DOHH2 (cell line): ENCODE results near the gene SLC47A2.
"Not testable (repeated sequence)": the region's sequence is repeated elsewhere in the genome, so short reads cannot be mapped to it uniquely, and the experiment has no call there.

Source experiments
- H3F3A ChIP-seq: fragments of 200-600 bp; sonication (generic), shearing (Covaris generic); 2 replicates; pipeline ENCODE4 v1.6.0; 2016; ENCODE audit warnings: antibody characterized with exemption, mild to moderate bottlenecking; ENCODE audit not compliant: control insufficient read depth, insufficient read depth
- H3K27ac ChIP-seq: fragments of 200-600 bp; sonication (generic); 2 replicates; pipeline ENCODE4 v1.5.1; 2014; ENCODE audit warnings: low read depth, mild to moderate bottlenecking, low read length, moderate library complexity
- H3K27me3 ChIP-seq: fragments of 200-600 bp; sonication (generic); 2 replicates; pipeline ENCODE4 v1.6.1; 2014; ENCODE audit warnings: mild to moderate bottlenecking, low read length, mixed read lengths; ENCODE audit not compliant: control insufficient read depth
- H3K36me3 ChIP-seq: fragments of 200-600 bp; sonication (generic); 2 replicates; pipeline ENCODE4 v1.6.1; 2014; ENCODE audit warnings: mild to moderate bottlenecking, low read length, moderate library complexity, mixed read lengths; ENCODE audit not compliant: control insufficient read depth
- H3K4me1 ChIP-seq: fragments of 200-600 bp; sonication (generic); 2 replicates; pipeline ENCODE4 v1.6.1; 2014; ENCODE audit warnings: mild to moderate bottlenecking, low read length, mixed read lengths; ENCODE audit not compliant: control insufficient read depth
- H3K4me2 ChIP-seq: fragments of 200-600 bp; sonication (generic); 2 replicates; pipeline ENCODE4 v1.6.0; 2014; ENCODE audit warnings: mild to moderate bottlenecking, low read length, moderate library complexity
- H3K4me3 ChIP-seq: fragments of 200-600 bp; sonication (generic); 2 replicates; pipeline ENCODE4 v1.5.1; 2014; ENCODE audit warnings: mild to moderate bottlenecking, low read length, mixed read lengths
- H3K79me2 ChIP-seq: fragments of 200-600 bp; sonication (generic); 2 replicates; pipeline ENCODE4 v1.6.1; 2014; ENCODE audit warnings: mild to moderate bottlenecking, low read length, mixed read lengths; ENCODE audit not compliant: control insufficient read depth
- H3K9me2 ChIP-seq: fragments of 200-600 bp; sonication (generic); replicated peaks from 2 replicates; pipeline ENCODE4 v1.6.1; 2014; ENCODE audit warnings: mild to moderate bottlenecking, low read length, mixed read lengths; ENCODE audit not compliant: control insufficient read depth
- H3K9me3 ChIP-seq: fragments of 200-600 bp; sonication (generic); 2 replicates; pipeline ENCODE4 v1.6.1; 2014; ENCODE audit warnings: antibody characterized with exemption, low read length, mixed read lengths; ENCODE audit not compliant: control insufficient read depth, insufficient read depth
- H4K20me1 ChIP-seq: fragments of 200-600 bp; sonication (generic); 2 replicates; pipeline ENCODE4 v1.6.0; 2014; ENCODE audit warnings: low read depth, mild to moderate bottlenecking, antibody characterized with exemption, low read length, moderate library complexity; ENCODE audit not compliant: control insufficient read depth, insufficient read depth
- CTCF ChIP-seq: fragments of 200-600 bp; sonication (generic); IDR thresholded peaks from one replicate; pipeline ENCODE4 v1.5.1; 2014; ENCODE audit warnings: antibody characterized with exemption, mild to moderate bottlenecking, low read depth, low read length; ENCODE audit not compliant: poor library complexity, severe bottlenecking
- EZH2phosphoT487 ChIP-seq: fragments of 200-600 bp; sonication (generic); IDR thresholded peaks from 2 replicates; pipeline ENCODE4 v1.6.1; 2017; ENCODE audit warnings: borderline replicate concordance, mild to moderate bottlenecking, antibody characterized with exemption, low read length, moderate library complexity, mixed read lengths

Gene SLC47A2

GRCh38 chr17:19672009-19672750 lies 44.2 kb downstream of the SLC47A2 start:
- Histone ChIP-seq H3K36me3 (peaks cover 2% of the 10 kb centered on the region; the same call in 1 of the 2 replicates), H3K27ac (no peak overlapping the region)

GRCh38 chr17:19671433-19671832 lies 45.0 kb downstream of the SLC47A2 start:
- no peaks in the 10 kb centered on the region for H3K79me2 ChIP-seq
- H3K27me3 ChIP-seq = no peaks in the 10 kb centered on the region
- TF ChIP-seq CTCF = no peak
- TF ChIP-seq EZH2phosphoT487 = no peak
- H3K4me1 ChIP-seq = peaks cover 5% of the 10 kb centered on the region
- no peaks in the 10 kb centered on the region for H3K9me2 ChIP-seq
- H3F3A ChIP-seq = no peaks in the 10 kb centered on the region
- no peak overlapping the region for H3K4me3 ChIP-seq
- no peaks in the 10 kb centered on the region for H4K20me1 ChIP-seq
- no peaks in the 10 kb centered on the region for H3K36me3 ChIP-seq
- no peak overlapping the region for H3K27ac ChIP-seq
- no peak overlapping the region for H3K4me2 ChIP-seq
- H3K9me3 ChIP-seq = no peaks in the 10 kb centered on the region

More at GRCh38 chr17:19672009-19672750, 44.2 kb downstream of the SLC47A2 start:
- H4K20me1 ChIP-seq = no peaks in the 10 kb centered on the region
- H3K9me2 ChIP-seq = no peaks in the 10 kb centered on the region
- TF ChIP-seq EZH2phosphoT487 (no peak), CTCF (peak; percentile 24)
- H3F3A ChIP-seq = no peaks in the 10 kb centered on the region
- no peaks in the 10 kb centered on the region for H3K79me2 ChIP-seq
- H3K4me3 ChIP-seq = no peak overlapping the region
- H3K9me3 ChIP-seq = no peaks in the 10 kb centered on the region
- H3K4me2 ChIP-seq = no peak overlapping the region
- no peaks in the 10 kb centered on the region for H3K27me3 ChIP-seq
- H3K4me1 ChIP-seq = peaks cover 5% of the 10 kb centered on the region

GRCh38 chr17:19670908-19671307 lies 45.5 kb downstream of the SLC47A2 start:
- Histone ChIP-seq H3K79me2 (no peaks in the 10 kb centered on the region), H3K36me3 (no peaks in the 10 kb centered on the region), H3K9me2 (no peaks in the 10 kb centered on the region), H3K9me3 (no peaks in the 10 kb centered on the region), H4K20me1 (no peaks in the 10 kb centered on the region), H3K27me3 (no peaks in the 10 kb centered on the region), H3K4me3 (no peak overlapping the region), H3F3A (no peaks in the 10 kb centered on the region), H3K27ac (no peak overlapping the region), H3K4me2 (no peak overlapping the region), H3K4me1 (peaks cover 5% of the 10 kb centered on the region)
- TF ChIP-seq EZH2phosphoT487 = no peak
- no peak for TF ChIP-seq CTCF

GRCh38 chr17:19669680-19670079 lies 46.7 kb downstream of the SLC47A2 start:
- H3K9me2 ChIP-seq, H3K9me3 ChIP-seq, H3K27me3 ChIP-seq, H3K4me2 ChIP-seq, H3K36me3 ChIP-seq, H3F3A ChIP-seq, H3K27ac ChIP-seq, H3K4me1 ChIP-seq, H3K4me3 ChIP-seq, H4K20me1 ChIP-seq, H3K79me2 ChIP-seq: not testable (repeated sequence)
